CD4-positive, alpha-beta T cell treated with Interleukin-6 for 4 hours (primary cell): Measurements from ENCODE around the gene PAX7.

Source experiments
- DNase-seq: peaks from one replicate; pipeline ENCODE4 v3.0.0-alpha.2; 2020; ENCODE audit warnings: mixed read lengths

PAX7 gene

GRCh38 chr1:18619467-18619835, 11.2 kb upstream of the PAX7 start:
- DNase-seq = no peak

- DNase-seq = no peak
These were observed 2.1 kb upstream of the PAX7 start for GRCh38 chr1:18628511-18628910.

GRCh38 chr1:18629659-18630510, 761 bp upstream of the PAX7 start:
- no peak for DNase-seq

GRCh38 chr1:18631496-18632217, 1.0 kb downstream of the PAX7 start:
- no peak for DNase-seq

- no peak for DNase-seq
These were observed 1.6 kb downstream of the PAX7 start for GRCh38 chr1:18632218-18632588.

GRCh38 chr1:18632783-18633421, 2.3 kb downstream of the PAX7 start:
- DNase-seq = no peak

- DNase-seq = no peak
These were observed 2.9 kb downstream of the PAX7 start for GRCh38 chr1:18633422-18634155.

GRCh38 chr1:18634276-18634675, 3.6 kb downstream of the PAX7 start:
- no peak for DNase-seq

- no peak for DNase-seq
These were observed 4.5 kb downstream of the PAX7 start for GRCh38 chr1:18635070-18635577.

- no peak for DNase-seq
These were observed 5.4 kb downstream of the PAX7 start for GRCh38 chr1:18635891-18636595.

- no peak for DNase-seq
These were observed 6.2 kb downstream of the PAX7 start for GRCh38 chr1:18636596-18637508.

GRCh38 chr1:18637511-18637960, 6.9 kb downstream of the PAX7 start:
- DNase-seq = no peak

GRCh38 chr1:18637962-18638834, 7.6 kb downstream of the PAX7 start:
- DNase-seq = no peak

GRCh38 chr1:18638835-18639364, 8.3 kb downstream of the PAX7 start:
- DNase-seq = no peak

GRCh38 chr1:18639368-18640055, 8.9 kb downstream of the PAX7 start:
- no peak for DNase-seq

GRCh38 chr1:18640228-18641004, 9.8 kb downstream of the PAX7 start:
- DNase-seq = no peak

- no peak for DNase-seq
These were observed 10.6 kb downstream of the PAX7 start for GRCh38 chr1:18641005-18641941.
